A549 (cell line): ENCODE data around the gene FRS3. TPM values are rescaled to one million over a fixed set of nuclear protein-coding genes. Genes with fewer than 3 reads are reported as not detected.

Experiments used
- ATAC-seq, 2 experiments: fragments of 200-7000 bp in 1 of 2; fragments of >200 bp in 1 of 2; cut with Nextera tagmentation in 1 of 2; cut with Tn5 transposase in 1 of 2; 3 replicates each; pipeline versions ENCODE4 v1.8.0 to v1.9.1; 2018 to 2020; ENCODE audit warnings: mild to moderate bottlenecking in 1 of 2, moderate library complexity in 1 of 2
- CTCF ChIA-PET: fragments of 300-600 bp; sonication (Branson Sonifier 250); formaldehyde crosslinking; extraction: SDS; loops from one replicate; lab custom pipeline; 2021; ENCODE audit warnings: antibody characterized with exemption, inconsistent platforms; lab: Yijun Ruan, JAX
- POLR2A ChIA-PET: fragments of 350-600 bp; formaldehyde crosslinking; extraction: SDS; loops from one replicate; lab custom pipeline; 2021; ENCODE audit warnings: antibody characterized with exemption, inconsistent platforms; lab: Yijun Ruan, JAX
- DNase-seq, 2 experiments: peaks; one replicate each; pipeline versions ENCODE4 v3.0.0 to v3.0.0-alpha.2; 2011 to 2016; ENCODE audit warnings: low read depth in 1 of 2, low spot score in 1 of 2
- FAIRE-seq: peaks from 2 replicates; lab custom pipeline; 2011; peaks lifted over from hg19 to GRCh38; lab: Jason Lieb, UNC
- H3K27ac ChIP-seq, 2 experiments: fragments of >200 bp; sonication (Bioruptor Twin); formaldehyde crosslinking; 3 replicates each; pipeline ENCODE4 v1.5.1; 2016 to 2017
- H3K4me1 ChIP-seq: fragments of >200 bp; sonication (Bioruptor Twin); formaldehyde crosslinking; 3 replicates; pipeline ENCODE4 v1.6.1; 2016
- H3K4me2 ChIP-seq: fragments of >200 bp; sonication (Bioruptor Twin); formaldehyde crosslinking; 3 replicates; pipeline ENCODE4 v1.6.1; 2016
- H3K4me3 ChIP-seq: fragments of >200 bp; sonication (Bioruptor Twin); formaldehyde crosslinking; 3 replicates; pipeline ENCODE4 v1.5.1; 2016
- H3K9me3 ChIP-seq: fragments of >200 bp; sonication (Bioruptor Twin); formaldehyde crosslinking; 3 replicates; pipeline ENCODE4 v1.6.1; 2016
- CBX2 ChIP-seq: fragments of 200-600 bp; sonication (generic); IDR thresholded peaks from 2 replicates; pipeline ENCODE4 v1.6.1; 2016; ENCODE audit warnings: low read depth, mild to moderate bottlenecking, borderline replicate concordance
- CEBPB ChIP-seq, 2 experiments: fragments of >200 bp in 1 of 2; sonication (Bioruptor Twin) in 1 of 2; formaldehyde crosslinking in 1 of 2; IDR thresholded peaks; 2 replicates each; pipeline ENCODE4 v1.6.1; 2012 to 2016
- EHMT2 ChIP-seq: fragments of 200-600 bp; sonication (generic); IDR thresholded peaks from 2 replicates; pipeline ENCODE4 v1.6.1; 2016; ENCODE audit warnings: antibody characterized with exemption, low read depth, mild to moderate bottlenecking, moderate library complexity
- ELK1 ChIP-seq: fragments of 150-350 bp; IDR thresholded peaks from 2 replicates; pipeline ENCODE4 v1.6.1; 2014; ENCODE audit warnings: low read depth, mild to moderate bottlenecking, low read length
- FOXS1 ChIP-seq: fragments of 250-450 bp; sonication (Bioruptor Pico); IDR thresholded peaks from 2 replicates; pipeline ENCODE4 v1.5.0; 2020; ENCODE audit warnings: mild to moderate bottlenecking, moderate library complexity
- HOXB13 ChIP-seq: fragments of 250-450 bp; sonication (Bioruptor Pico); IDR thresholded peaks from 2 replicates; pipeline ENCODE4 v1.5.0; 2020; ENCODE audit warnings: low read depth, mild to moderate bottlenecking, moderate library complexity
- JUN ChIP-seq, 2 experiments: fragments of >200 bp; sonication (Bioruptor Twin); formaldehyde crosslinking; IDR thresholded peaks; 2 replicates in 1 of 2; 3 replicates in 1 of 2; pipeline ENCODE4 v1.6.1; 2016 to 2017
- KDM1A ChIP-seq: fragments of 200-600 bp; sonication (generic); IDR thresholded peaks from 2 replicates; pipeline ENCODE4 v1.6.1; 2016; ENCODE audit warnings: low read depth, mild to moderate bottlenecking
- KDM5A ChIP-seq: fragments of 200-600 bp; sonication (generic); IDR thresholded peaks from 2 replicates; pipeline ENCODE4 v1.6.1; 2016; ENCODE audit warnings: antibody characterized with exemption, mild to moderate bottlenecking
- MAFK ChIP-seq: fragments of 450-650 bp; IDR thresholded peaks from 2 replicates; pipeline ENCODE4 v1.6.1; 2014; ENCODE audit not compliant: partially characterized antibody
- MYC ChIP-seq: IDR thresholded peaks from 2 replicates; pipeline ENCODE4 v1.6.1; 2012; ENCODE audit warnings: mild to moderate bottlenecking, inconsistent platforms, low read length, improper control_type of control experiment, borderline replicate concordance
- NPAS2 ChIP-seq: fragments of 250-450 bp; sonication (Bioruptor Pico); IDR thresholded peaks from 2 replicates; pipeline ENCODE4 v1.8.0; 2022; ENCODE audit warnings: mild to moderate bottlenecking, moderate library complexity, borderline replicate concordance
- PBX3 ChIP-seq: IDR thresholded peaks from 2 replicates; pipeline ENCODE4 v1.6.1; 2012
- PHF8 ChIP-seq: fragments of 200-600 bp; sonication (generic); IDR thresholded peaks from 2 replicates; pipeline ENCODE4 v1.6.1; 2016; ENCODE audit warnings: low read depth, mild to moderate bottlenecking, antibody characterized with exemption, moderate library complexity, borderline replicate concordance
- POLR2AphosphoS2 ChIP-seq: conservative IDR thresholded peaks from 2 replicates; pipeline ENCODE4 v1.6.1; 2012; ENCODE audit warnings: low read length, improper control_type of control experiment, inconsistent platforms
- RCOR1 ChIP-seq: fragments of 150-350 bp; IDR thresholded peaks from 2 replicates; pipeline ENCODE4 v1.6.1; 2014; ENCODE audit warnings: antibody characterized with exemption, low read length, low read depth
- SREBF2 ChIP-seq: fragments of 450-650 bp; IDR thresholded peaks from 2 replicates; pipeline ENCODE4 v1.6.1; 2014; ENCODE audit warnings: mild to moderate bottlenecking, moderate library complexity
- TFCP2L1 ChIP-seq: fragments of 250-450 bp; sonication (Bioruptor Pico); IDR thresholded peaks from 2 replicates; pipeline ENCODE4 v1.5.0; 2021; ENCODE audit warnings: mild to moderate bottlenecking
- ZSCAN20 ChIP-seq: fragments of 250-450 bp; sonication (Bioruptor Pico); IDR thresholded peaks from 2 replicates; pipeline ENCODE4 v1.8.0; 2022; ENCODE audit warnings: mild to moderate bottlenecking, moderate library complexity
- WGBS: methylation state at CpG from one replicate; pipeline ENCODE4 v1.1.6; 2017; ENCODE audit errors: missing lambda C conversion rate; 5-methylcytosine and 5-hydroxymethylcytosine counted together
- polyA plus RNA-seq, 4 experiments: library from polyadenylated mRNA; depleted of rRNA in 3 of 4; stranded (reverse); fragments of >200 nt; fragmentation: RNase III in 1 of 4; extraction: RNeasy Plus Mini Kit Qiagen cat#74134 plus additional on column Dnase treatment in 1 of 4; gene quantifications; 2 replicates in 3 of 4; 3 replicates in 1 of 4; pipeline ENCODE4 v1.2.3, GENCODE V29; 2011 to 2017
- TF ChIP-seq, protein P1 (sequence below): fragments of >200 bp; sonication (Bioruptor Twin); formaldehyde crosslinking; IDR thresholded peaks from 2 replicates; pipeline ENCODE4 v1.6.1; 2016
- TF ChIP-seq, protein P2 (sequence below): fragments of 250-450 bp; sonication (Bioruptor Pico); IDR thresholded peaks from 2 replicates; pipeline ENCODE4 v1.5.0; 2020; ENCODE audit warnings: low read depth, mild to moderate bottlenecking, moderate library complexity
- TF ChIP-seq, protein P3 (sequence below): IDR thresholded peaks from 2 replicates; pipeline ENCODE4 v1.6.1; 2012
- TF ChIP-seq, protein P4 (sequence below): fragments of 450-650 bp; IDR thresholded peaks from 2 replicates; pipeline ENCODE4 v1.6.1; 2014; ENCODE audit warnings: antibody characterized with exemption

Gene FRS3
- polyA plus RNA-seq, 2 of the 4 experiments (the other 2 are of a cell fraction) = 1.9 to 2.0 TPM

DNA sequence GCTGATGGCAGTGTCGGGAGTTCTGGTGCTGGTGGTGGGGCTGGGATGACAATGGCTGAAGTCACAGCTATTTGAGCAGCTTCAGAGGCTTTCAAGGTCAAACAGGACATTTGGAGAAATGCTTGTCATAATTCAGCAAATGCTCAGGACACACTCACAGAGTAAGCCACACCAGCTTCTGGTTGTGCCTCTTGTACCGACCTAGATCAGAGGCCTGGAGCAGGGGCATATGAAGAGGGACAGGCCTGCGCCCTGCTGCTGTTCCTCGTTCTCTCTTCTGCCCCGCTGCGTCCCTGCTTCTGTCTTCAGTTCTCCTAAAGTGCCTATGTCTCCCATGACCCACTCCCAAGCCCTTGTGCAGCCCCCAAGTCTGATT, 31.6 kb downstream of the FRS3 start (continued):
- TF ChIP-seq, protein P1, sequence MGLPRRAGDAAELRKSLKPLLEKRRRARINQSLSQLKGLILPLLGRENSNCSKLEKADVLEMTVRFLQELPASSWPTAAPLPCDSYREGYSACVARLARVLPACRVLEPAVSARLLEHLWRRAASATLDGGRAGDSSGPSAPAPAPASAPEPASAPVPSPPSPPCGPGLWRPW = no peak
- TF ChIP-seq NPAS2 = no peak

DNA sequence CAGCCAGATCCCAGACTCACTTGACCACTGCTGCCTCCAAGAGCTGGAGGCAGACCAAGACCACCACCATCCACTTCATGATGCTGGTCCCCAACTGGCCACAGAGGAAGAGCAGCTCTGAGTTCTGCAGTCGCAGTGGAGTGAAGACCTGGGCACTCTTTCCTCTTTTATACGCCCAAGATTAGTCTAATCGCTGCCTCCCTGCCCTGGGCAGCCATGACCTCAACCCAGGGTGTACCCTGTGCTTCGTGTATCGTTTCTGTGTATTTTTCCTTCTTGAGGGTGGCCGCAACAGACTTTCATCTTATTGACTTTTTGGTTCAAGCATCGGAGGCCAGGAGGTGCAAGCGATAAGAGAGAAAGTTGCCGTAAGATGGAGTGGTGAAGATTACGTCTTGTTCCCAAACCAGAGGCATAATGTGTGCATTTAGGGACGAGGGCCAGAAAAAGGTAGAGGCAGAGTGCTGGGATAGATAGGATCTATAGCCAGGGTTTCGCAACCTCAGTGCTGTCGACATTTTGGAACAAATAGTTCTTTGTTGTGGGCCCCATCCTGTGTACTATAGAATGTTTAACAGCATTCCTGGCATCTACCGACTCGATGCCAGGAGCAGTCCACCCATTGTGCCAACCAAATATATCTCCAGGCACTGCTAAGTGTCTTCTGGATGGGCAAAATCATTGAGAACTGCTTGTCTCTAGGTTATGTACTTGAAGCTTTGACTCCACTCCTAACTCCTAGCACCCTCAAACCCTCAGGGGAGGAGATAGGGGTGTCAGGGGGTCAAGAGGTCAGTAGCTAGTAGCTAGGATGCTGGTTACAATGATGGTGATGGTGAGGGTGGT, 32.2 kb downstream of the FRS3 start, which contains the start of gene PGC:
PGC (minus strand) TSS at position 142 of the 846 bp plus-strand sequence; CDS start at position 79, 63 bp downstream.
- CTCF ChIA-PET = interaction anchor here (0.7 to 2.0 kb wide), 4 partner anchors 10 to 42 kb away, joined by 3 to 8 read pairs (median 4); no protein-coding TSS in a partner anchor
- Histone ChIP-seq H3K4me2 (no peak within 1 kb of the TSS), H3K4me1 (no peaks in the 10 kb centered on the region; the same call in 1 of the 3 replicates), H3K4me3 (no peak within 1 kb of the TSS), H3K27ac (peak within 1 kb of the TSS in 1 of 2 experiments; percentile 17; a peak in 1 of 6 replicates), H3K9me3 (no peaks in the 10 kb centered on the region)
- WGBS = 79% methylated on average over 15 of the region's 15 CpGs
- TF ChIP-seq CEBPB (IDR thresholded peaks at IDR 0.05) (peak in 1 of 2 experiments; percentile 63; a peak in 1 of 4 replicates), JUN (IDR thresholded peaks at IDR 0.05) (no peak), SREBF2 (no peak)
- ATAC-seq (no peak), DNase-seq (no peak), FAIRE-seq (no peak)
- POLR2A ChIA-PET = no interaction called here

DNA sequence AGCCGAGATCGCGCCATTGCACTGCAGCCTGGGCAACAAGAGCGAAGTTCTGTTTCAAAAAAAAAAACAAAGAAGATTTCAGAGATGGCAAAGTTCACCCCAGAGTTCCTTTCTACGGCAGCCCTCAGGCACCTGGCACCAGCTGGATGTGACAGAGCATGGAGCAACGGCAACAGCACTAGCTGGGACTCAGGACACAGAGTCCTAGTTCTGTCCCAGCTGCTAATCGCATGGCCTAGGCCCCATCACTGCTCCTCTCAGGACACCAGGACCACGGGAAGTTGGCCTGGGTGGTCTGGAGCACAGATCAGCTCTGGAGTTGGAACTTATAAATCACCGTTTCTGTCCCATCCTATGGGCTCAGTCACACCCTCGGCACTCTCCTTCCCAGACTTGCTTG, 33.6 kb downstream of the FRS3 start:
- TF ChIP-seq PBX3 = no peak
- TF ChIP-seq CBX2 = no peak
- no peak for TF ChIP-seq FOXS1
- ChIA-PET CTCF (interaction anchor here (0.9 to 2.6 kb wide), 3 partner anchors 10 to 378 kb away, joined by 3 to 8 read pairs (median 3); partner anchors contain the start of gene TFEB), POLR2A (no interaction called here)
- FAIRE-seq (no peak), ATAC-seq (no peak), DNase-seq (no peak)
- H3K9me3 ChIP-seq = no peaks in the 10 kb centered on the region
- H3K4me3 ChIP-seq = no peak overlapping the region
- 91% methylated on average over 9 of the region's 10 CpGs for WGBS
- H3K27ac ChIP-seq = no peak overlapping the region
- no peak overlapping the region for H3K4me2 ChIP-seq
- H3K4me1 ChIP-seq = peaks cover 14% of the 10 kb centered on the region

DNA sequence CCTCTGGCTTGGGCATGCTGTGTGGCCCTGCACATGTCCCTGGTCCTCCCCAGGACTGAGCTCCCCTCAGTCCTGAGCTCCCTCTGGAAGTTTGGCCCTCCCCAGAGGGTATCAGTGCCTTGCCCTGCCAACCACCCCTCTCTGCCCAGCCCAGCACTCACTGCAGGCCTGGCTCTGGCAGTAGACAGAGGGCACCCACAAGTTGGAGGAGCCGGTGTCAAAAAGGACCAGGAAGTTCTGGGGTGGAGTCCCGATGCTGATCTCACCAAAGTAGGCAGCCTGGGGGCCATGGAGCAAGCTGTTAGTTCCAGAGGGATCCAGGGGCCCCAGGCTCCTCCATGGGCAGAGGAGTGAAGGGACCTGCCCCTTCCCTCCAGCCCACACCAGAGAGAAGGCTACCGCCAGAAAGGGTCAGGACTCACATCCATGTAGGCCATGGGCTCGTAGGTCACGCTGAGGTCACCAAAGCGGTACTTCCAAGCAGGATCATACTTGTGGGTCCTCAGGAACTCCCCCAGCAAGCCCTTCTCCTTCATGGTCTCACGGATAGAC, 35.4 kb downstream of the FRS3 start:
- WGBS = 83% methylated on average over 6 of the region's 7 CpGs
- POLR2A ChIA-PET = no interaction called here
- ATAC-seq (no peak), DNase-seq (no peak), FAIRE-seq (no peak)
- Histone ChIP-seq H3K4me2 (no peak overlapping the region), H3K4me3 (no peak overlapping the region), H3K4me1 (peaks cover 19% of the 10 kb centered on the region), H3K9me3 (no peaks in the 10 kb centered on the region), H3K27ac (no peak overlapping the region)
- CTCF ChIA-PET = interaction anchor here (0.6 to 2.6 kb wide), 4 partner anchors 9 to 32 kb away, joined by 4 to 8 read pairs (median 6); partner anchors contain the start of gene TFEB
- TF ChIP-seq TFCP2L1 (CRISPR knock-in tag) = no peak
- no peak for TF ChIP-seq KDM5A
- TF ChIP-seq NPAS2 = no peak
- TF ChIP-seq FOXS1 = no peak
- no peak for TF ChIP-seq EHMT2
- TF ChIP-seq MAFK = no peak
- TF ChIP-seq POLR2AphosphoS2 = no peak
- TF ChIP-seq HOXB13 = no peak
- TF ChIP-seq, protein P2, sequence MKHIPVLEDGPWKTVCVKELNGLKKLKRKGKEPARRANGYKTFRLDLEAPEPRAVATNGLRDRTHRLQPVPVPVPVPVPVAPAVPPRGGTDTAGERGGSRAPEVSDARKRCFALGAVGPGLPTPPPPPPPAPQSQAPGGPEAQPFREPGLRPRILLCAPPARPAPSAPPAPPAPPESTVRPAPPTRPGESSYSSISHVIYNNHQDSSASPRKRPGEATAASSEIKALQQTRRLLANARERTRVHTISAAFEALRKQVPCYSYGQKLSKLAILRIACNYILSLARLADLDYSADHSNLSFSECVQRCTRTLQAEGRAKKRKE (CRISPR knock-in tag) = no peak
- no peak for TF ChIP-seq PHF8
- no peak for TF ChIP-seq MYC
- no peak for TF ChIP-seq KDM1A
- TF ChIP-seq, protein P3, sequence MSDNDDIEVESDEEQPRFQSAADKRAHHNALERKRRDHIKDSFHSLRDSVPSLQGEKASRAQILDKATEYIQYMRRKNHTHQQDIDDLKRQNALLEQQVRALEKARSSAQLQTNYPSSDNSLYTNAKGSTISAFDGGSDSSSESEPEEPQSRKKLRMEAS = no peak
- no peak for TF ChIP-seq RCOR1
- TF ChIP-seq ELK1 = no peak
- TF ChIP-seq ZSCAN20 (CRISPR knock-in tag) = no peak
- TF ChIP-seq, protein P1 = no peak
- TF ChIP-seq, protein P4, sequence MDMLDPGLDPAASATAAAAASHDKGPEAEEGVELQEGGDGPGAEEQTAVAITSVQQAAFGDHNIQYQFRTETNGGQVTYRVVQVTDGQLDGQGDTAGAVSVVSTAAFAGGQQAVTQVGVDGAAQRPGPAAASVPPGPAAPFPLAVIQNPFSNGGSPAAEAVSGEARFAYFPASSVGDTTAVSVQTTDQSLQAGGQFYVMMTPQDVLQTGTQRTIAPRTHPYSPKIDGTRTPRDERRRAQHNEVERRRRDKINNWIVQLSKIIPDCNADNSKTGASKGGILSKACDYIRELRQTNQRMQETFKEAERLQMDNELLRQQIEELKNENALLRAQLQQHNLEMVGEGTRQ = no peak
